ENCODE data around the gene SSR1. TPM values are rescaled to one million over a fixed set of nuclear protein-coding genes. Genes with fewer than 3 reads are reported as not detected.

Gene SSR1
- total RNA-seq, 4 donors from 2014 or later = 44.5 to 85.6 (median 64.2) TPM

- no peak for TF ChIP-seq CTCF (IDR thresholded peaks at IDR 0.05; ENCODE audit: low read depth)
Observed at GRCh38 chr6:7252390-7252789, 60.6 kb downstream of the SSR1 start.

GRCh38 chr6:7251646-7252260, 61.2 kb downstream of the SSR1 start:
- no peak for TF ChIP-seq CTCF (IDR thresholded peaks at IDR 0.05; ENCODE audit: low read depth)

GRCh38 chr6:7250812-7251211, 62.2 kb downstream of the SSR1 start:
- no peak for TF ChIP-seq CTCF (IDR thresholded peaks at IDR 0.05; ENCODE audit: low read depth)

GRCh38 chr6:7249946-7250643, 62.9 kb downstream of the SSR1 start:
- no peak for TF ChIP-seq CTCF (IDR thresholded peaks at IDR 0.05; ENCODE audit: low read depth)

GRCh38 chr6:7249391-7249790, 63.6 kb downstream of the SSR1 start:
- TF ChIP-seq CTCF (IDR thresholded peaks at IDR 0.05; ENCODE audit: low read depth) = no peak

GRCh38 chr6:7247828-7248227, 65.2 kb downstream of the SSR1 start:
- no peak for TF ChIP-seq CTCF (IDR thresholded peaks at IDR 0.05; ENCODE audit: low read depth)

GRCh38 chr6:7247179-7247456, 65.9 kb downstream of the SSR1 start:
- no peak for TF ChIP-seq CTCF (IDR thresholded peaks at IDR 0.05; ENCODE audit: low read depth)

Data from subcutaneous adipose tissue (tissue), 4 donors.